ENCODE data around the gene TXNIP.

Gene TXNIP

GRCh38 chr1:145985502-145986439 lies 10.6 kb downstream of the TXNIP start:
- peak; percentile 49 for DNase-seq

DNA sequence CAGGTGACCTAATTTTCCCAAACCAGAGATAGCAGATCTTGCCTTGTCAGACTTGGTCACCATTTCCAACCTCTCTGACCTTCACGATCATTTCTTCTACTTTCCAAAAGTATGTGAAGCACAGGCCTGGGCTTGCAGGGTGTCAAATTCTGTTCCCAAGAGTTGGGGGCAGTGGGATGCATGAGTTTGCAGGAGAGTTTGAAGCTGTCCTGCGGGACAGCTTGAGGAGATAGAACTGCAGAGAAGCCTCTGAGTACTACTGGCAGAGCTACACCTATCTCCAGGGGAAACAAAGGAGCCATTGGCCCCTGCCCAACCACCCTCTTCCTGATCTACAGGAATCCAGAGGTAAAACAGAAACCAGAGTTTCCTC lies 11.3 kb downstream of the TXNIP start:
- DNase-seq = no peak

DNA sequence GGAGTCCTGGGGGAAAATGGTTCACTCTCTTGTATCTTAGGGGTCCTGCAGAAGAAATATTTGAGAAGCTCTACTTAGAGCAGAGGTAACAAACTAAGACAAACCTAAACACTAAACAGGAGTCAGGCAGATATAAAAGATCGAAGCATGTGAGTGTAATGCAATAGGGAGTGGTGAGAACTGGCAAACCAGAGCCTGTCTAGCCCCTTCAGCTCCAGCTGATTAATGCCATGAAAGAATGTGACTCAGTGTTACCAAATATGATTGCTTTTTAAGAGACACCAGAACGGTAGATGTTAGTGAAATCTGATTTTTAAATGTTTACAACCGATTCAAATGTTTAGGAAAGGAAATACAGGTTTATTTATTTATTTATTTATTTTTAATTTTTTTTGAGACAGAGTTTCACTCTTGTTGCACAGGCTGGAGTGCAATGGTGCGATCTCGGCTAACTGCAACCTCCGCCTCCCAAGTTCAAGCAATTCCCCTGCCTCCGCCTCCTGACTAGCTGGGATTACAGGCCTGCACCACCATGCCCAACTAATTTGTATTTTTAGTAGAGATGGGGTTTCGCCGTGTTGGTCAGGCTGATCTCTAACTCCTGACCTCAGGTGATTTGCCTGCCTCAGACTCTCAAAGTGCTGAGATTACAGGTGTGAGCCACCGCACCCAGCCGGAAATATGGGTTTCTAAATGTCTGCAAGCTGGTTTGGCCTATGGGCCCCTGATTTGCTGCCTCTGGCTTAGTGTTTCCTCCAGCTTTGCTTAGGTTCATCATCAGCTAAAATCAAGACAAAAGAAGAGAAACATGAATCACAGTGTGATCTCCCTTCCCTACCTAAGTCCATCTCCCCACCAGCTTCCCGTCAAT lies 12.2 kb downstream of the TXNIP start:
- no peak for DNase-seq

GRCh38 chr1:145983206-145983675 lies 13.1 kb downstream of the TXNIP start:
- no peak for DNase-seq

- no peak for DNase-seq
Measured at GRCh38 chr1:145982010-145982723, 14.2 kb downstream of the TXNIP start.

DNA sequence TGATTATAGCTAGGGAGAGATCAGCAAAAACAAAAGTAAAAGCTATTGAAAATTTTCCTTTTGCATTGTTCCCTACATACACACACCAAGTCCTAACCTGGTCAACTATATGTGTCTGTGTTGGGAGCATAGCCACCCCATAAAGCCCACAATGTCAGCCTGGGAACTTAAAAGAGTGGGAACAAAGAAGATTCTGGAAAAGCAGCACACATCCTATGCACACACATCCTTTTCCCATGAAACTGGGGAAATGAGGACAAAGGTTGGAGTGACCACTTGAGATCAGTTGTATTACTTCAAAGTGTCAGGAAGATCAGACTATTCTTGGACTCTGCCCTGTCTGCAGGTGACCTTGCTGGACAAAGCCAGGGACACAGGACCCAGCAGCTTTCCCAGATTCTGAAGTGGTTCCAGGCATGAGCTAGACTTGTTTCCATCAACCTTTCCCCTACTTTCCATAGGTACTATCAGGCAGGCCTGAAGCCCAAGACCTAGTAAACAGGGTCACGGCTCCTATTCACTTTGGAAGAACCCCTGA lies 15.9 kb downstream of the TXNIP start:
- DNase-seq = no peak

DNA sequence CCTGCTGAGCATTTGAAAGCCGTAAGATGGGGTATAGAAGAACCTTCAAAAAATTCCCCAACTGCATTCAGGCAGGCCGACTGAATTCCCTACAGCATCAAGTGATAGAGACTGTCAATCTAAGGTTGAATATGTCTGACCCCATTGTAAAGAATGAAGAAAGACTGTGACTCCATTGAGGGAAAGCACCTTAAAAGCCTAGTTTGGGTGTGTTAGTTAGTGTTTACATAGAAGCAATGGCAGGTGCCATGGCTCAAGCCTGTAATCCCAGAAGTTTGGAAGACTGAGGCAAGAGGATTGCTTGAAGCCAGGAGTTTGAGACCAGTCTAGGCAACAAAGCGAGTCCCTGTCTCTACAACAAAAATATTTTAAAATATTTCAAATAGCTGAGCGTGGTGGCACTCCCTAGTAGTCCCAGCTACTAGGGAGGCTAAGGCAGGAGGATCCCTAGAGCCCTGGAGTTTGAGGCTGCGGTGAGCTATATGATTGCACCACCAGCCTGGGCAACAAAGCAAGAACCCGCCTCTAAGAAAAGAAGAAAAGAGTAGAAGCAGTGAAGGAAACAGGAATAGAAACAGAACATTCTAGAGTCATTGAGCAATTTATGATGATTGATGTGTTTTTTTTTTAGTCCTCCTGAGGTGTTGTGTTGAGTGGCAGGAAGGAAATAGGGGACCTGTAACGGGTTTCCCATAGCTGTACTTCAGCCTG lies 16.5 kb downstream of the TXNIP start:
- DNase-seq = peak; percentile 42

DNA sequence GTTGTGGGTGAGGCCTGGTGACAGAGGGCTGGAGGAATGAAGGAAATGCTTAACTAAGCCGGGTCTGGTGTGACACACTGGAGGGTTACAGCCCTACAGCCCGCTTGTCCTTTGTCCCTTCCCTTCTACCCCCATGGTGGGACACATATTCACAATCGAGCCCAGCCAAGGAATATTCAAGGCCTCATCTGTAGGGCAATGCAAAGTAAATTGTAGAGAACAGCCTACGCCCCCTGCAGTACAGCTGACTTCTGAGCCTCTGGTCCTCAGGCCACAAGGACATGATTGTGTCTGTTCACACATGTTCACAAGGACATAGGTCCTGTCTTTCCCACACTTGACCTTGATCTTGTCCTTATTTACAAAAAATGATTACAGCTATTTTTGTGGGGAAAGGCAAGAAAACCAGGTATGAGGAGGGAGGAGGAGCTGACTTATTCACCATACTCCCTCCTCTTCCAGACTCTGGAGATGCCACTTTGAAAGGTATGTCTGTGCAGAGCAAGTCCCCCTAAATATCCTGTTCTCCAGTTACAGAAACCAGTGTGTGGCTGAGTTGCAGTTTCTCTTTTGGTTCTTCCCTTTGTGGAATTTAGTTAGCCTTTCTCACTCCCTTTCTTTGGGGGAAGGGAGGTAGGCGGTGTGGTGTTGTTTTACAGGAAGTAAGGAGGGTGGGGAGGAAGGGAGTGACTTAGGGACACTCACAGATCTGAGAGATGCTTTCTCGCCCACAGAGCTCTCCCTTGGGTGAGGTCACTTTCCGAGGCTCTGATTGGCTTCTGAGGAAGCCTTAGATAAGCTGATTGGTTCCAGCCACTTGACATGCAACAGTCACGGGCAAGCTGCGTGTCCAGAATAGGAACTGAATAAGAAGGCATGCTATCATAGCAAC lies 17.3 kb downstream of the TXNIP start:
- peak; percentile 100 for DNase-seq

- DNase-seq = no peak
Measured at GRCh38 chr1:145978471-145978853, 17.9 kb downstream of the TXNIP start.

- DNase-seq = peak; percentile 97
Measured at GRCh38 chr1:145977486-145978470, 18.6 kb downstream of the TXNIP start.

DNA sequence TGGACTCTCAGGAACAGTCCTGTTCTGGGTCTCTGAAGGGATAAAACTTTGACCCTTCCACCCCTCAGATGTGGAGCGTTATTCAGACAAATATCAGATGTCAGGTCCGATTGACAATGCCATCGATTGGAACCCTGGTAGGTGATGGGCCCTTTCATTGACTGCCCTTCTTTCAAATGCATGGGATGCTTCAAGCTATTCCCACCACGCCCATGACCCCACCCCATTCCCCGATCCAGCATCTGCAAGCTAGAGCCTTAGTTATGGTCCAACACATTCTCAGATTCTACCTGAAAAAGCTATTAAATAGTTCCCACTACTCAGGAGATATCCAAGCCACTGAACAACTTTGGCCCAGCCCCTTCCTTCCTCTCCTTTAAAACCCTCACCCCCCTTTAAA lies 19.4 kb downstream of the TXNIP start:
- DNase-seq = no peak

DNA sequence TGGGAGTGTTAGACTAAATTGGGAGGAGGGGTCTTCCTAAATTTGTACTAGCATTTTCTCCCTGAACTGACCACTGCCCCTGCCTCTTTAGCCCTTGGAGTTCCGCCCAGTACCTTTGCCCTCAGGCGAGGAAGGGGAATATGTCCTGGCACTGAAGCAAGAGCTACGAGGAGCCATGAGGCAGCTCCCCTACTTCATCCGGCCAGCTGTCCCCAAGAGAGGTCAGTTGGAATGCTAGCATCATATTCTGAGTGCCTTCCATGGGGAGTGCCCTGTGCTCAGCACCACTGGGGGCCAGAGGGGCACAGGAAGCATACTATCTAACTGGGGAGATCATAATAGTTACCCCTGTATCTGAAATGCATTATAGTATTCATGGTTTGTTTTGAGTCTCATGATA lies 21.2 kb downstream of the TXNIP start:
- no peak for DNase-seq

GRCh38 chr1:145974721-145975120 lies 21.7 kb downstream of the TXNIP start:
- no peak for DNase-seq

- DNase-seq = no peak
Measured at GRCh38 chr1:145972580-145972979, 23.8 kb downstream of the TXNIP start.

DNA sequence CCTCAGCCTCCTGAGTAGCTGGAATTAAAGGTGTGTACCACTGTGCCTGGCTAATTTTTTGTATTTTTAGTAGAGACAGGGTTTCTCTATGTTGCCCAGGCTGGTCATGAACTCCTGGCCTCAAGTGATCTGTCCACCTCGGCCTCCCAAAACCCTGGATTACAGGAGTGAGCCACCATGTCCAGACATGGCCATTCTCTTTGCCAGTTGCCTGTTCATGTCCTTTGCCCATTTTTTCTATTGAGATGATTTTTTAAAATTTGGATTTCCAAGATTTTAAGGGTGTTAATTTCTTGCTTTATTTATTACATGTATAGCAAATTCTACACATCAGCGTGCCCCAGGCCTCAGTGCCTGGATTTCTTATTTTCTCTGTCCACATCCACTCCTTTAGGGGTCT lies 29.1 kb downstream of the TXNIP start:
- DNase-seq = no peak

GRCh38 chr1:145965119-145965744 lies 31.1 kb downstream of the TXNIP start:
- DNase-seq = no peak

- DNase-seq = peak; percentile 98
Measured at GRCh38 chr1:145964328-145965118, 31.9 kb downstream of the TXNIP start, which contains the start of the genes ANKRD34A and POLR3GL. Gene ANKRD34A (minus strand): TSS chr1:145964575. CDS start chr1:145961759, 2,816 bp downstream. Gene POLR3GL (plus strand): TSS chr1:145964690. CDS start chr1:145974866, 10,176 bp downstream.

Measured in hematopoietic multipotent progenitor cell treated with erythropoietin and hydrocortisone succinate and interleukin-3 and kit ligand, for 6 days (in vitro differentiated cells).